Stimulated activated effector memory CD8-positive, alpha-beta T cell treated with anti-CD3 and anti-CD28 coated beads, Interleukin-12 subunit alpha, Interleukin-12 subunit beta, amount 100 ng/mL, for 72 hours (primary cell): ENCODE data around the gene RAB1A.

Source experiments
- ATAC-seq: fragments of 150-1000 bp; cut with Tn5 transposase; 2 replicates; pipeline ENCODE4 v1.10.0; 2021
- DNase-seq, 2 donors: peaks; one replicate each; pipeline ENCODE4 v3.0.0; 2021 to 2022; ENCODE audit warnings: low spot score in 2 of 2
- H3K27ac Mint-ChIP-seq: one replicate; pipeline ENCODE4 v1.8.0; 2022; ENCODE audit warnings: mild to moderate bottlenecking, mixed read lengths
- H3K36me3 Mint-ChIP-seq: one replicate; pipeline ENCODE4 v1.8.0; 2022; ENCODE audit warnings: mild to moderate bottlenecking, mixed read lengths
- H3K4me1 Mint-ChIP-seq: one replicate; pipeline ENCODE4 v1.8.0; 2022; ENCODE audit warnings: mixed read lengths
- H3K4me3 Mint-ChIP-seq: one replicate; pipeline ENCODE4 v1.8.0; 2022; ENCODE audit warnings: mild to moderate bottlenecking, mixed read lengths
- H3K9me3 Mint-ChIP-seq: one replicate; pipeline ENCODE4 v1.8.0; 2022; ENCODE audit warnings: mixed read lengths

Gene RAB1A

GRCh38 chr2:65120990-65121693, 8.8 kb downstream of the RAB1A start:
- Mint-ChIP-seq H3K4me1 (peaks cover 71% of the 10 kb centered on the region), H3K36me3 (peaks cover 40% of the 10 kb centered on the region), H3K9me3 (no peaks in the 10 kb centered on the region), H3K4me3 (no peak overlapping the region), H3K27ac (peak overlapping the region; percentile 45)
- ATAC-seq (peak; percentile 21), DNase-seq (no peak)

- H3K4me3 Mint-ChIP-seq: no peak overlapping the region
- no peaks in the 10 kb centered on the region for H3K9me3 Mint-ChIP-seq
- peaks cover 52% of the 10 kb centered on the region for H3K4me1 Mint-ChIP-seq
- no peak for DNase-seq
- H3K27ac Mint-ChIP-seq: no peak overlapping the region
- peaks cover 21% of the 10 kb centered on the region for H3K36me3 Mint-ChIP-seq
- ATAC-seq: no peak
These were observed 13.3 kb downstream of the RAB1A start for GRCh38 chr2:65116645-65117044.

DNA sequence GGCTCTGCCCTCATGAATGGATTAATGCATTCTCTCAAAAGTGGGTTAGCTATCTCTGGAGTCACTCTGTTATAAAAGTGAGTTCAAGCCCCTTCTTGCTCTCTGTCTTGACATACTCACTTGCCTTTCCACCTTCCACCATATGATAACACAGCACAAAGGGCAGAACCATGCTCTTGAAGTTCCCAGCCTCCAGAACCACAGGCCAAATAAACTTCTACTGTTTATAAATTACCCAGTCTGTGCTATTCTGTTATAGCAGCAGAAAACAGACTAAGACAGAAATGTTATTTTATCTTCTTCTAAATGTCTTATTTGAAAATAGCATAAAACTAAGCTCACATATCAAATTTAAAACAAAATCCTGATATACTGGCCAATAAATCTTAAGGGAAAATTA, 15.0 kb downstream of the RAB1A start:
- Mint-ChIP-seq H3K4me1 (peaks cover 43% of the 10 kb centered on the region), H3K36me3 (peaks cover 39% of the 10 kb centered on the region), H3K27ac (no peak overlapping the region), H3K9me3 (no peaks in the 10 kb centered on the region), H3K4me3 (no peak overlapping the region)
- ATAC-seq (no peak), DNase-seq (no peak)

DNA sequence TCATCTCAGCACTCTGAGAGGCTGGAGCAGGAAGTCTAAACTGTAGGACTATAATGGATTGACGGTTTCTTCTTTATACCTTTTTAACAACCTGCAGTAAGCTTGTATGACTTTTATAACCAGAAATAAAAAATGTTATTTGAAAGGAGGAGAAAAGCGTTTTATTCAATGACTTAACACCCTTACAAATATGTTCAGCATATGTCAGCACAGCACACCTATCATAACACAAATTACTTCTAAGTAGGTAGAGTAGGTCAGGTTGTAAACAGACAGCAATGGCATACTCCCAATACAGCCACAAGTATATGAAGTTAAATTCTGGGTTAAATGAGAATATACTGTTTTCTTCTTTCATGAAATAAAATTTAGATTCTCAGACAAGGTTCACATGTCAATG, 16.1 kb downstream of the RAB1A start:
- peaks cover 40% of the 10 kb centered on the region for H3K36me3 Mint-ChIP-seq
- H3K27ac Mint-ChIP-seq: peak overlapping the region; percentile 56
- peaks cover 38% of the 10 kb centered on the region for H3K4me1 Mint-ChIP-seq
- no peak for ATAC-seq
- H3K4me3 Mint-ChIP-seq: no peak overlapping the region
- no peaks in the 10 kb centered on the region for H3K9me3 Mint-ChIP-seq
- DNase-seq: no peak

DNA sequence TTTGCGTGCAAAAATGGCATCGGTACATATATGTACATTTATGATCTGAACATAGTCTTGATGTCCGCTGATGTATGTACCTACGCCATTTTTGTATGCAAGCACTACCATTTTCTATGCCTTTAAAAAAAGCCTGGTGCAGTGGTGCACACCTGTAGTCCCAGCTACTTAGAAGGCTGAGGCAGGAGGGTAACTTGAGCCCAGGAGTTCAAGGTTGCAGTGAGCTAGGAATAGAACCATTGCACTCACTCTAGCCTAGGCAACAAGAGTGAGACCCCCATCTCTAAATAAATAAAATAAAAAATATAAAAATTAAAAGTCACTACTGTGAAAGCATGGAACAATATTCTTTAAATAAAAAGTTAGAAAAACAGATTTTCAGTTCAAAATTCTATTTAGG, 16.7 kb downstream of the RAB1A start:
- ATAC-seq (no peak), DNase-seq (no peak)
- peaks cover 43% of the 10 kb centered on the region for H3K36me3 Mint-ChIP-seq
- no peaks in the 10 kb centered on the region for H3K9me3 Mint-ChIP-seq
- H3K4me3 Mint-ChIP-seq: no peak overlapping the region
- peaks cover 38% of the 10 kb centered on the region for H3K4me1 Mint-ChIP-seq
- no peak overlapping the region for H3K27ac Mint-ChIP-seq

GRCh38 chr2:65112633-65113032, 17.3 kb downstream of the RAB1A start:
- Mint-ChIP-seq H3K4me3 (no peak overlapping the region), H3K27ac (no peak overlapping the region), H3K4me1 (peaks cover 35% of the 10 kb centered on the region), H3K36me3 (peaks cover 45% of the 10 kb centered on the region), H3K9me3 (no peaks in the 10 kb centered on the region)
- DNase-seq (no peak), ATAC-seq (no peak)

- no peaks in the 10 kb centered on the region for H3K9me3 Mint-ChIP-seq
- peaks cover 73% of the 10 kb centered on the region for H3K36me3 Mint-ChIP-seq
- H3K27ac Mint-ChIP-seq: no peak overlapping the region
- H3K4me3 Mint-ChIP-seq: no peak overlapping the region
- ATAC-seq (no peak), DNase-seq (no peak)
- peaks cover 32% of the 10 kb centered on the region for H3K4me1 Mint-ChIP-seq
These were observed 21.1 kb downstream of the RAB1A start for GRCh38 chr2:65108780-65109179.

DNA sequence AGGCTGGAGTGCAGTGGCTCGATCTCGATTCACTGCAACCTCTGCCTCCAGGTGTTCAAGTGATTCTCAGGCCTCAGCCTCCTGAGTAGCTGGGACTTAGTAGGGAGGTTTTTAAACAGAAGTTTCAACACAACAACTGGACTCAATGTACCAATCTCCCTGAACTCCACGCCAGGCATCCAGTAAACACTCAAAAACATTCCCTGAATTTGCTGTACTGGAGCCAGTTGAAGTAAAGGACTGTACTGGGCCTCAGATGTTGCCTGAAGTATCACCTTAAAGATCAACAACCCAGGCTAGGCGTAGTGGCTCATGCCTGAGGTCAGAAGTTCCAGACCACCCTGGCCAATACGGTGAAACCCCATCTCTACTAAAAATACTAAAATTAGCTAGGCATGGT, 22.4 kb downstream of the RAB1A start:
- ATAC-seq (no peak), DNase-seq (no peak)
- Mint-ChIP-seq H3K9me3 (no peaks in the 10 kb centered on the region), H3K4me3 (no peak overlapping the region), H3K4me1 (peaks cover 32% of the 10 kb centered on the region), H3K36me3 (peaks cover 85% of the 10 kb centered on the region), H3K27ac (peak overlapping the region; percentile 81)

GRCh38 chr2:65103013-65103715, 26.7 kb downstream of the RAB1A start:
- Mint-ChIP-seq H3K4me3 (no peak overlapping the region), H3K9me3 (no peaks in the 10 kb centered on the region), H3K27ac (no peak overlapping the region), H3K4me1 (peaks cover 26% of the 10 kb centered on the region), H3K36me3 (peaks cover 94% of the 10 kb centered on the region)
- DNase-seq (no peak), ATAC-seq (no peak)

- H3K4me1 Mint-ChIP-seq: peaks cover 19% of the 10 kb centered on the region
- DNase-seq (no peak), ATAC-seq (no peak)
- no peak overlapping the region for H3K27ac Mint-ChIP-seq
- no peak overlapping the region for H3K4me3 Mint-ChIP-seq
- H3K9me3 Mint-ChIP-seq: no peaks in the 10 kb centered on the region
- peaks cover 99% of the 10 kb centered on the region for H3K36me3 Mint-ChIP-seq
These were observed 28.8 kb downstream of the RAB1A start for GRCh38 chr2:65101071-65101470.

GRCh38 chr2:65098741-65099140, 31.2 kb downstream of the RAB1A start:
- H3K36me3 Mint-ChIP-seq: peaks cover 100% of the 10 kb centered on the region
- DNase-seq (no peak), ATAC-seq (no peak)
- no peak overlapping the region for H3K4me3 Mint-ChIP-seq
- H3K27ac Mint-ChIP-seq: no peak overlapping the region
- peaks cover 10% of the 10 kb centered on the region for H3K4me1 Mint-ChIP-seq
- no peaks in the 10 kb centered on the region for H3K9me3 Mint-ChIP-seq

- no peak for DNase-seq
- Mint-ChIP-seq H3K27ac (no peak overlapping the region), H3K9me3 (no peaks in the 10 kb centered on the region), H3K4me3 (no peak overlapping the region), H3K36me3 (peaks cover 100% of the 10 kb centered on the region), H3K4me1 (peaks cover 15% of the 10 kb centered on the region)
- ATAC-seq: no peak
These were observed 32.1 kb downstream of the RAB1A start for GRCh38 chr2:65097844-65098243.

- no peaks in the 10 kb centered on the region for H3K9me3 Mint-ChIP-seq
- no peak for ATAC-seq
- H3K4me1 Mint-ChIP-seq: peaks cover 18% of the 10 kb centered on the region
- H3K36me3 Mint-ChIP-seq: peaks cover 100% of the 10 kb centered on the region
- H3K27ac Mint-ChIP-seq: peak overlapping the region; percentile 29
- H3K4me3 Mint-ChIP-seq: no peak overlapping the region
- no peak for DNase-seq
These were observed 33.0 kb downstream of the RAB1A start for GRCh38 chr2:65096948-65097347.

DNA sequence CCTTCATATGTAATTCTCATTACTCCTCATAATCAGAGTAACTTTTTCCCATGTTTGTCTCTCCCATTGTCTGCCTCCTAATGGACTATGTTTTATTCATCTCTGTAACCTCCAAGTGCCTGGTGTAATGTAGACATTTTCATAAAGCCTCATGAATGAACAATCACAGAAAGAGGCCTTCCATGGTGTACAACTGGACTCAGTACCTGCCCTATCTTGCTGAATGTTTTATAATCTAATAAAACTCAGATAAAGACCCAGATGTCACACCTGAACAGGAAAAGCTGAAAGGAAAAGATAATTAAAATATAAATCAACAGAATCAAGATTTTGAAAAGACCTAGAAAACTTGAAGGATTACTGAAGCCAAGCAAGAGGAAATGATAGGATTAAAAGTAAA, 36.7 kb downstream of the RAB1A start:
- Mint-ChIP-seq H3K36me3 (peaks cover 100% of the 10 kb centered on the region), H3K27ac (peak overlapping the region; percentile 67), H3K4me3 (no peak overlapping the region), H3K4me1 (peaks cover 13% of the 10 kb centered on the region), H3K9me3 (no peaks in the 10 kb centered on the region)
- ATAC-seq (no peak), DNase-seq (no peak)

- H3K36me3 Mint-ChIP-seq: peaks cover 100% of the 10 kb centered on the region
- DNase-seq: no peak
- peak overlapping the region; percentile 67 for H3K27ac Mint-ChIP-seq
These were observed 37.1 kb downstream of the RAB1A start for GRCh38 chr2:65092791-65093190.

GRCh38 chr2:65085148-65085547, 44.8 kb downstream of the RAB1A start:
- DNase-seq (no peak), ATAC-seq (no peak)
- Mint-ChIP-seq H3K36me3 (peaks cover 100% of the 10 kb centered on the region), H3K9me3 (no peaks in the 10 kb centered on the region), H3K27ac (no peak overlapping the region), H3K4me3 (no peak overlapping the region), H3K4me1 (no peaks in the 10 kb centered on the region)

More at GRCh38 chr2:65092791-65093190, 37.1 kb downstream of the RAB1A start:
- H3K9me3 Mint-ChIP-seq: no peaks in the 10 kb centered on the region
- ATAC-seq: no peak
- no peak overlapping the region for H3K4me3 Mint-ChIP-seq
- H3K4me1 Mint-ChIP-seq: peaks cover 13% of the 10 kb centered on the region
